H1 (cell line): ENCODE measurements around the gene PROCR. TPM values are rescaled to one million over a fixed set of nuclear protein-coding genes. Genes with fewer than 3 reads are reported as not detected.

Source experiments
- CTCF ChIA-PET: fragments of 300-600 bp; sonication (Branson Sonifier 250); formaldehyde crosslinking; loops from one replicate; lab custom pipeline; 2021; ENCODE audit not compliant: partially characterized antibody; lab: Charles Lee
- POLR2A ChIA-PET: fragments of 300-600 bp; sonication (Branson Sonifier 250); formaldehyde crosslinking; loops from one replicate; lab custom pipeline; 2021; ENCODE audit warnings: inconsistent platforms; ENCODE audit not compliant: partially characterized antibody; lab: Charles Lee
- DNase-seq, 2 experiments: peaks; one replicate each; pipeline versions ENCODE4 v3.0.0 to v3.0.0-alpha.2; 2010 to 2022; ENCODE audit warnings: low spot score in 2 of 2, low read depth in 1 of 2, mixed read lengths in 1 of 2
- FAIRE-seq: peaks from 2 replicates; lab custom pipeline; 2011; peaks lifted over from hg19 to GRCh38; lab: Jason Lieb, UNC
- H2AFZ ChIP-seq: 2 replicates; pipeline ENCODE4 v1.8.1; 2012; ENCODE audit warnings: low read length, inconsistent platforms
- H2AK5ac ChIP-seq: 2 replicates; pipeline ENCODE4 v1.6.1; 2013; ENCODE audit warnings: low read depth, low read length
- H2BK120ac ChIP-seq: replicated peaks from 2 replicates; pipeline ENCODE3; 2013; ENCODE audit warnings: low read depth, low read length, inconsistent platforms
- H2BK12ac ChIP-seq: 2 replicates; pipeline ENCODE4 v1.6.1; 2013; ENCODE audit warnings: low read depth, low read length
- H2BK15ac ChIP-seq: 2 replicates; pipeline ENCODE4 v1.6.1; 2013; ENCODE audit warnings: low read length
- H2BK20ac ChIP-seq: 2 replicates; pipeline ENCODE4 v1.6.1; 2013; ENCODE audit warnings: low read length
- H2BK5ac ChIP-seq: 2 replicates; pipeline ENCODE4 v1.6.1; 2013; ENCODE audit warnings: low read depth, low read length
- H3K14ac ChIP-seq: 2 replicates; pipeline ENCODE4 v1.6.1; 2013; ENCODE audit warnings: inconsistent platforms; ENCODE audit not compliant: insufficient read length
- H3K18ac ChIP-seq: 2 replicates; pipeline ENCODE4 v1.6.1; 2013; ENCODE audit warnings: low read length; ENCODE audit errors: extremely low read depth
- H3K23ac ChIP-seq: 2 replicates; pipeline ENCODE4 v1.6.1; 2013; ENCODE audit warnings: inconsistent platforms; ENCODE audit not compliant: insufficient read length
- H3K23me2 ChIP-seq: 2 replicates; pipeline ENCODE4 v1.6.1; 2013; ENCODE audit warnings: low read depth, low read length
- H3K27ac ChIP-seq: 2 replicates; pipeline ENCODE4 v1.6.1; 2011; ENCODE audit warnings: low read depth, low read length, inconsistent platforms
- H3K27me3 ChIP-seq, 4 experiments: replicated peaks in 1 of 4; 1 replicate in 1 of 4; 2 replicates in 3 of 4; pipeline versions ENCODE4 v1.6.1 to v1.8.1; 2011 to 2013; ENCODE audit warnings: low read length in 3 of 4, mild to moderate bottlenecking in 3 of 4, inconsistent platforms in 2 of 4, mixed read lengths in 2 of 4, moderate library complexity in 1 of 4; ENCODE audit not compliant: control insufficient read depth in 3 of 4, insufficient read depth in 3 of 4; ENCODE audit errors: extremely low read depth in 1 of 4
- H3K36me3 ChIP-seq, 4 experiments: 2 replicates each; pipeline versions ENCODE4 v1.6.1 to v1.8.1; 2011 to 2013; ENCODE audit warnings: mild to moderate bottlenecking in 4 of 4, low read length in 3 of 4, moderate library complexity in 2 of 4, control low read depth in 1 of 4, inconsistent platforms in 1 of 4; ENCODE audit not compliant: insufficient read depth in 4 of 4, control insufficient read depth in 2 of 4
- H3K4ac ChIP-seq: replicated peaks from 2 replicates; pipeline ENCODE3; 2013; ENCODE audit warnings: low read length, low read depth, mixed read lengths, inconsistent platforms; ENCODE audit not compliant: insufficient read length
- H3K4me1 ChIP-seq, 4 experiments: replicated peaks in 1 of 4; 1 replicate in 1 of 4; 2 replicates in 3 of 4; pipeline versions ENCODE4 v1.6.1 to v1.8.1; 2011 to 2013; ENCODE audit warnings: low read length in 3 of 4, inconsistent platforms in 2 of 4, mixed read lengths in 1 of 4; ENCODE audit not compliant: insufficient read depth in 4 of 4, control insufficient read depth in 3 of 4
- H3K4me2 ChIP-seq, 2 experiments: 2 replicates each; pipeline versions ENCODE4 v1.6.1 to v1.8.1; 2011 to 2013; ENCODE audit warnings: low read depth in 2 of 2, low read length in 2 of 2, control low read depth in 1 of 2, inconsistent platforms in 1 of 2, mild to moderate bottlenecking in 1 of 2; ENCODE audit not compliant: insufficient read depth in 1 of 2
- H3K4me3 ChIP-seq, 4 experiments: fragments of 200-600, 300-600 bp in 1 of 4; sonication (generic), shearing (Covaris generic), sonication (Bioruptor Twin) in 1 of 4; 2 replicates each; pipeline versions ENCODE4 v1.5.1 to v1.8.1; 2011 to 2016; ENCODE audit warnings: low read length in 4 of 4, low read depth in 3 of 4, control low read depth in 2 of 4, inconsistent platforms in 2 of 4, mild to moderate bottlenecking in 2 of 4, mixed read lengths in 1 of 4, moderate library complexity in 1 of 4; ENCODE audit not compliant: insufficient read depth in 2 of 4; ENCODE audit errors: extremely low read depth in 1 of 4
- H3K56ac ChIP-seq: replicated peaks from 2 replicates; pipeline ENCODE3; 2013; ENCODE audit warnings: low read depth, mild to moderate bottlenecking, mixed read lengths, low read length, inconsistent platforms; ENCODE audit not compliant: insufficient read length
- H3K79me1 ChIP-seq: 2 replicates; pipeline ENCODE4 v1.6.1; 2013; ENCODE audit warnings: low read depth, low read length, control low read depth
- H3K79me2 ChIP-seq, 2 experiments: 2 replicates each; pipeline versions ENCODE4 v1.6.1 to v1.8.1; 2012 to 2013; ENCODE audit warnings: low read length in 2 of 2, mild to moderate bottlenecking in 2 of 2, inconsistent platforms in 1 of 2; ENCODE audit not compliant: insufficient read depth in 2 of 2, control insufficient read depth in 1 of 2
- H3K9ac ChIP-seq, 4 experiments: replicated peaks in 1 of 4; 1 replicate in 1 of 4; 2 replicates in 3 of 4; pipeline versions ENCODE4 v1.6.1 to v1.8.1; 2011 to 2013; ENCODE audit warnings: low read depth in 3 of 4, low read length in 3 of 4, control low read depth in 2 of 4, mild to moderate bottlenecking in 2 of 4, moderate library complexity in 2 of 4, inconsistent platforms in 1 of 4; ENCODE audit errors: extremely low read depth in 1 of 4
- H3K9me3 ChIP-seq, 2 experiments: 2 replicates each; pipeline versions ENCODE4 v1.6.1 to v1.8.1; 2012 to 2013; ENCODE audit warnings: mild to moderate bottlenecking in 2 of 2, moderate library complexity in 2 of 2, control low read depth in 1 of 2, inconsistent platforms in 1 of 2, low read depth in 1 of 2, low read length in 1 of 2, mixed read lengths in 1 of 2; ENCODE audit not compliant: insufficient read depth in 2 of 2
- H4K20me1 ChIP-seq, 2 experiments: replicated peaks in 1 of 2; 2 replicates each; pipeline versions ENCODE3 to v1.8.1; 2011 to 2013; ENCODE audit warnings: inconsistent platforms in 2 of 2, low read length in 2 of 2, mild to moderate bottlenecking in 1 of 2; ENCODE audit not compliant: insufficient read depth in 2 of 2, control insufficient read depth in 1 of 2
- H4K5ac ChIP-seq: 2 replicates; pipeline ENCODE4 v1.6.1; 2013; ENCODE audit warnings: low read length, low read depth, mixed read lengths, inconsistent platforms; ENCODE audit not compliant: insufficient read length
- H4K8ac ChIP-seq: 2 replicates; pipeline ENCODE4 v1.8.0; 2013; ENCODE audit warnings: mild to moderate bottlenecking, moderate library complexity, low read length, inconsistent platforms; ENCODE audit not compliant: insufficient read depth; ENCODE audit errors: extremely low read depth
- H4K91ac ChIP-seq: replicated peaks from 2 replicates; pipeline ENCODE3; 2013; ENCODE audit warnings: low read length, mixed read lengths, inconsistent platforms; ENCODE audit not compliant: insufficient read length
- BRCA1 ChIP-seq: IDR thresholded peaks from 2 replicates; pipeline ENCODE4 v1.6.1; 2012; ENCODE audit warnings: low read depth, low read length, improper control_type of control experiment
- CBX8 ChIP-seq: fragments of 300-800, 300-1000 bp; sonication (generic); IDR thresholded peaks from 2 replicates; pipeline ENCODE4 v1.7.1; 2016; ENCODE audit warnings: low read depth, low read length, borderline replicate concordance
- EP300 ChIP-seq, 2 experiments: IDR thresholded peaks; 1 replicate in 1 of 2; 2 replicates in 1 of 2; pipeline ENCODE4 v1.6.1; 2011 to 2012; ENCODE audit warnings: low read depth in 2 of 2, low read length in 2 of 2, mild to moderate bottlenecking in 2 of 2, borderline replicate concordance in 1 of 2, inconsistent platforms in 1 of 2, moderate library complexity in 1 of 2
- GABPA ChIP-seq: IDR thresholded peaks from 2 replicates; pipeline ENCODE4 v1.6.1; 2011; ENCODE audit warnings: mild to moderate bottlenecking, low read length, moderate library complexity, borderline replicate concordance; ENCODE audit not compliant: insufficient read depth
- GTF2F1 ChIP-seq: IDR thresholded peaks from 2 replicates; pipeline ENCODE4 v1.6.1; 2012; ENCODE audit warnings: low read depth, low read length, improper control_type of control experiment, borderline replicate concordance
- HDAC6 ChIP-seq: IDR thresholded peaks from one replicate; pipeline ENCODE4 v1.7.1; 2012; ENCODE audit warnings: low read depth, mild to moderate bottlenecking, inconsistent platforms, low read length, moderate library complexity
- JUN ChIP-seq: IDR thresholded peaks from 2 replicates; pipeline ENCODE4 v1.6.1; 2011; ENCODE audit warnings: low read depth, mild to moderate bottlenecking, improper control_type of control experiment, low read length
- KDM4A ChIP-seq: IDR thresholded peaks from one replicate; pipeline ENCODE4 v1.7.1; 2012; ENCODE audit warnings: low read depth, mild to moderate bottlenecking, moderate library complexity, low read length, inconsistent platforms; ENCODE audit not compliant: severe bottlenecking
- POLR2A ChIP-seq, 2 experiments: IDR thresholded peaks; 1 replicate in 1 of 2; 2 replicates in 1 of 2; pipeline ENCODE4 v1.6.1; 2011; ENCODE audit warnings: low read depth in 2 of 2, low read length in 2 of 2, mild to moderate bottlenecking in 2 of 2; ENCODE audit errors: control extremely low read depth in 1 of 2
- POU5F1 ChIP-seq: IDR thresholded peaks from 2 replicates; pipeline ENCODE4 v1.6.1; 2011; ENCODE audit warnings: low read depth, mild to moderate bottlenecking, low read length, moderate library complexity
- RBBP5 ChIP-seq: IDR thresholded peaks from 2 replicates; pipeline ENCODE4 v1.7.1; 2012; ENCODE audit warnings: low read depth, mild to moderate bottlenecking, inconsistent platforms, low read length, moderate library complexity, borderline replicate concordance
- SIN3A ChIP-seq, 2 experiments: IDR thresholded peaks in 1 of 2; conservative IDR thresholded peaks in 1 of 2; 2 replicates each; pipeline ENCODE4 v1.6.1; 2011 to 2012; ENCODE audit warnings: low read length in 2 of 2, improper control_type of control experiment in 1 of 2, low read depth in 1 of 2, mild to moderate bottlenecking in 1 of 2
- SIX5 ChIP-seq: IDR thresholded peaks from 2 replicates; pipeline ENCODE4 v1.6.1; 2011; ENCODE audit warnings: mild to moderate bottlenecking, low read depth, low read length
- SP1 ChIP-seq: IDR thresholded peaks from 2 replicates; pipeline ENCODE4 v1.6.1; 2011; ENCODE audit warnings: low read depth, low read length
- WGBS, 2 experiments: shearing (Covaris generic) in 1 of 2; methylation state at CpG; one replicate each; pipeline versions ENCODE4 v1.1.6 to v1.1.7; 2013 to 2015; ENCODE audit warnings: low lambda C conversion rate in 2 of 2, mixed read lengths in 2 of 2, inconsistent platforms in 1 of 2, low coverage in 1 of 2, missing lambda C conversion rate in 1 of 2; ENCODE audit not compliant: insufficient replicate concordance in 2 of 2, insufficient coverage in 1 of 2, insufficient read length in 1 of 2; ENCODE audit errors: extremely low coverage in 1 of 2, missing lambda C conversion rate in 1 of 2; 5-methylcytosine and 5-hydroxymethylcytosine counted together
- polyA plus RNA-seq, 7 experiments: library from polyadenylated mRNA; depleted of rRNA in 3 of 7; stranded (reverse) in 5 of 7; unstranded in 2 of 7; fragments of >200 nt in 5 of 7; fragments of 200-250 nt in 2 of 7; gene quantifications; 1 replicate in 5 of 7; 2 replicates in 1 of 7; 4 replicates in 1 of 7; pipeline versions ENCODE4 v1.2.1 to v1.2.3, GENCODE V29; 2011 to 2013; ENCODE audit warnings: missing spikeins in 2 of 7, mixed read lengths in 2 of 7
- total RNA-seq: library from RNA; stranded (reverse); fragmentation: NEBNext Ultra II Directional; extraction: Animal tissue kit (Norgen Biotek cat#: 25700); gene quantifications from 2 replicates; pipeline ENCODE4 v1.2.1, GENCODE V29; 2021
- TF ChIP-seq, protein P1 (sequence below): IDR thresholded peaks from 2 replicates; pipeline ENCODE4 v1.6.1; 2012; ENCODE audit warnings: inconsistent platforms

PROCR gene
- total and polyA plus RNA-seq, 2 of the 8 experiments (the other 6 are each of a cell fraction or from before 2014, with no cell fraction given): 21.3 to 42.9 TPM

DNA sequence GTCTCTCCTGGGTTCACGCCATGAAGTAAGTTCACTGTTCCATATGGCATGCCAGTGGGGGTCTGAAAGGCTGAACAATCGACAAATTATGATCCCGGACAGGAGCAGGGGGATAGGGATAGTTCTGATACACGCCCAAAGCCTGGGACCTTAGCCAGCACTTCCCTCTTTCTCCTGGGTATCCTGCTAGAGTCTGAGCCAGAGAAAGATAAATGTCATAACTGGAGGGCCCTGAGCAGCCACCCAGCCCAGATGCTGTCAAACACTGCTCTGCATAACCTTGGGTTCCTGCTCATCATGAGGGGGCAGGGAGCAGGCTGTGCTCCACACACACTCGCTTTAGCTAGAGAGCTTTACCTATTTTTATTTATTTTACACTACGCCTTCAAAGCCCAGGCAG, 37.0 kb upstream of the PROCR start:
- WGBS, 2 experiments: 91% methylated on average over 6 of the region's 6 CpGs; no CpG with 5 or more reads in 1 of the 2 experiments
- CTCF ChIA-PET: interaction anchor here (2.5 kb wide), 1 partner anchor 10 kb away, joined by 10 read pairs; no protein-coding TSS in a partner anchor
- TF ChIP-seq, protein P1, sequence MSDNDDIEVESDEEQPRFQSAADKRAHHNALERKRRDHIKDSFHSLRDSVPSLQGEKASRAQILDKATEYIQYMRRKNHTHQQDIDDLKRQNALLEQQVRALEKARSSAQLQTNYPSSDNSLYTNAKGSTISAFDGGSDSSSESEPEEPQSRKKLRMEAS: no peak
- TF ChIP-seq HDAC6 (no peak), RBBP5 (no peak), POU5F1 (no peak), CBX8 (no peak), GABPA (no peak), EP300 (IDR thresholded peaks at IDR 0.05; ENCODE audit: borderline replicate concordance in 1 of 2, low read depth in 2 of 2, low read length in 2 of 2) (no peak), JUN (no peak), SP1 (no peak), KDM4A (no peak), POLR2A (IDR thresholded peaks at IDR 0.05; ENCODE audit: control extremely low read depth in 1 of 2, low read depth in 2 of 2, low read length in 2 of 2) (no peak), GTF2F1 (no peak), BRCA1 (no peak), SIX5 (no peak), SIN3A (conservative IDR thresholded peaks at IDR 0.05 in 1 of 2, IDR thresholded peaks at IDR 0.05 in 1 of 2; ENCODE audit: low read depth in 1 of 2, low read length in 2 of 2) (no peak)

More for the DNA sequence above, 37.0 kb upstream of the PROCR start:
- no peaks in the 10 kb centered on the region for H3K4me1 ChIP-seq
- H3K4me2 ChIP-seq: no peak overlapping the region
- H3K56ac ChIP-seq: no peak overlapping the region
- no peak overlapping the region for H3K23ac ChIP-seq
- no peak overlapping the region for H2BK15ac ChIP-seq
- peaks cover 9 to 64% (median 29%) of the 10 kb centered on the region in 4 experiments; a peak in 7 of 8 replicates for H3K36me3 ChIP-seq
- H3K4ac ChIP-seq: no peak overlapping the region
- no peak overlapping the region for H3K14ac ChIP-seq
- no peak overlapping the region for H2AFZ ChIP-seq
- H2BK120ac ChIP-seq: no peak overlapping the region
- H4K8ac ChIP-seq: no peak overlapping the region
- H3K23me2 ChIP-seq: no peaks in the 10 kb centered on the region
- H4K5ac ChIP-seq: no peak overlapping the region
- no peak overlapping the region for H2BK12ac ChIP-seq
- H3K79me1 ChIP-seq: no peaks in the 10 kb centered on the region
- no peaks in the 10 kb centered on the region for H3K79me2 ChIP-seq
- H3K4me3 ChIP-seq: no peak overlapping the region
- POLR2A ChIA-PET: no interaction called here
- H3K18ac ChIP-seq: no peak overlapping the region
- no peak overlapping the region for H3K27ac ChIP-seq
- H2BK5ac ChIP-seq: peak overlapping the region; percentile 52; the same call in 1 of the 2 replicates
- DNase-seq (no peak), FAIRE-seq (no peak)
- peaks cover 0 to 2% of the 10 kb centered on the region in 2 experiments for H4K20me1 ChIP-seq
- no peaks in the 10 kb centered on the region for H3K9me3 ChIP-seq
- H3K9ac ChIP-seq: no peak overlapping the region
- no peak overlapping the region for H4K91ac ChIP-seq
- H3K27me3 ChIP-seq: no peaks in the 10 kb centered on the region
- no peak overlapping the region for H2AK5ac ChIP-seq
- no peak overlapping the region for H2BK20ac ChIP-seq
